GM19193 (cell line): Measurements from ENCODE around the gene HHLA2.

Experiments used
- POLR2A ChIP-seq: IDR thresholded peaks from 4 replicates; pipeline ENCODE4 v1.6.1; 2011; ENCODE audit not compliant: insufficient read depth, insufficient read length; ENCODE audit errors: extremely low read depth

Gene HHLA2, protein sequence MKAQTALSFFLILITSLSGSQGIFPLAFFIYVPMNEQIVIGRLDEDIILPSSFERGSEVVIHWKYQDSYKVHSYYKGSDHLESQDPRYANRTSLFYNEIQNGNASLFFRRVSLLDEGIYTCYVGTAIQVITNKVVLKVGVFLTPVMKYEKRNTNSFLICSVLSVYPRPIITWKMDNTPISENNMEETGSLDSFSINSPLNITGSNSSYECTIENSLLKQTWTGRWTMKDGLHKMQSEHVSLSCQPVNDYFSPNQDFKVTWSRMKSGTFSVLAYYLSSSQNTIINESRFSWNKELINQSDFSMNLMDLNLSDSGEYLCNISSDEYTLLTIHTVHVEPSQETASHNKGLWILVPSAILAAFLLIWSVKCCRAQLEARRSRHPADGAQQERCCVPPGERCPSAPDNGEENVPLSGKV

DNA sequence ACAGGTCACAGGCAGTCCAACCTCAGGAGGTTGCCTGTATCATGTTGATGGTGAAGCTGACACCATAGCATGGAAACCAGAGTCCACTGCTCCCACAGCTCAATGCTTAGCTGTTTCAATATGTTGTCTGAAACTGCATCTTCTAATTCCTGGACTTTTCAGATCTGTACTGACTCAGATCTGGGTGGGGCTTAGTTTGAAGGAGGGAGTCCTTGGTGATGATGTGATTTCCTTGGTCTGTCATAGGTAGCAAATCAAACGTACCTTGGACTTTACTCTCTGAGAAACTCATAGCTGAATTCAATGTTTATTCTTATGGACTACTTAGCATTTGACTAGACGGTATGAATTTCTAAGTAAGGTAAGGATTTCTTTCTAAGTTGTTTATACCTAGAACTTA lies at the start of gene HHLA2:
Gene HHLA2, plus strand, starts transcription at position 310 of the 400 bp plus-strand sequence. CDS start 55,266 bp downstream, outside the sequence.
- TF ChIP-seq POLR2A, result no peak

DNA sequence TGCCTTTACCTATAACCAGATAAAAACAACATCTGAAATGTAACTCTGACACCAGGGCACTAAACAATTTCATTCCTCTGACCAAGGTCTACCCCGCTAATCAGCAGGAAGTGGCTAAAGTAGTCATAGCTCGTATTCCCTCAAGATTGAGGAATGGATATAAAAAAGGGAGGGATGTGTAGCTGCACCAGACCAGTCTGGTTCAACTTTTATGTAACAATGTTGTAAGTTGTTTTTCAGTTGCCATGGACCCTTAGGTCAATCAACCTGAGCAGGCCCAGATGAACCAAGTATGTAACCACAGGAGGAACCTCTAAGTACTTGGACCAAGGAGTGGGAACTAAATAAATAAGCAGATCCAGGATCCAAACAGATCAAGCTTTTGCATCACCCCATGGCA lies 45.7 kb upstream of the HHLA2 start:
- no peak for TF ChIP-seq POLR2A

DNA sequence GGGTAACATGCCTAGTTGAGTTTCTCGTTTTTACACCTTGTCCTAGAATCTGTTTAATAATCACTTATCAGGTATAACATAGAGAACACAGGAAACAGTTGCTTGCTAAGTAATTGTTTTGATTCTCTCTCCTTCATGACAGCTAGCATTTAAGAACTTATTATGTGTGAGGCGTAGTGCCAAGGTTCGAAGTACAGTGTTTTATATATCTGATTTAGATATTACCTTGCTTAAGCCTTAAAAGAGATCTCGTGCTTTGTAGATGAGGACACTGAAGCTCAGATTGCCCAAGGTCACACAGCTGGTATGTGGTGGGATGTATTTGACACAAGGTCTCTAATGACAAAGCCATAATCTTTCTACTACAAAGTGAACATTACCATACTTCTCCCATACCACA lies 45.1 kb upstream of the HHLA2 start:
- no peak for TF ChIP-seq POLR2A

DNA sequence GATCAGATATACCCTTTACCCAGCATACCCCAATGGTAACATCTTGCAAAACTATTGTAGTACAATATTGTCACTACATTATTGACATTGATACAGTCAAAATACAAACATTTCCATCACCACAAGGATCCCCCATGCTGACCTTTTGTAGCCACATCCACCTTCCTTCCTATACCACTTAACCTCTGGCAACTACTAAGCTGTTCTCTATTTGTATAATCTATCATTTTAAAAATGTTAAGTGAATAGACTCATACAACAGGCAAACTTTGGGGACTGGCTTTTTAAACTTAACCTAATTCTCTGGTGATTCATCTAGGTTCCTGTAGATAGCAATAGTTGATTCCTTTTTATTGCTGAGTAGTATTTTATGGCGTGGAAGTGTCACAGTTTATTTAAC lies 44.5 kb upstream of the HHLA2 start:
- no peak for TF ChIP-seq POLR2A

DNA sequence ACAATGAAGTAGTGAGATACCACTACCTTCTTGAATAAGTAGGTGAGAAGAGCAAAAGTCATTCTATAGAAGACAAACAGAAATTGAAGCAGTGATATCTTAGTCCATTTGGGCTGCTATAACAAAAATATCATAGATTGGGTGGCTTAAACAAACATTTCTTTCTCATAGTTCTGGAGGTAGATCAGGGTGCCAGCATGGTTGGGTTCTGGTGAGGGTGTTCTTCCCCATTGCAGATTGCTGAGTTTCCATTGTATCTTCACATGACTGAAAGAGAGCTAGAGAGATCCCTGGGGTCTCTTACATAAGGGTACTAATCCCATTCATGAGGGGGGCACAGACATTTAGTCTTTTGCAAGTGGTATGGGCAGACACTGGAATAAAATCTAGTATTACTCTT lies 41.2 kb upstream of the HHLA2 start:
- TF ChIP-seq POLR2A, result no peak

DNA sequence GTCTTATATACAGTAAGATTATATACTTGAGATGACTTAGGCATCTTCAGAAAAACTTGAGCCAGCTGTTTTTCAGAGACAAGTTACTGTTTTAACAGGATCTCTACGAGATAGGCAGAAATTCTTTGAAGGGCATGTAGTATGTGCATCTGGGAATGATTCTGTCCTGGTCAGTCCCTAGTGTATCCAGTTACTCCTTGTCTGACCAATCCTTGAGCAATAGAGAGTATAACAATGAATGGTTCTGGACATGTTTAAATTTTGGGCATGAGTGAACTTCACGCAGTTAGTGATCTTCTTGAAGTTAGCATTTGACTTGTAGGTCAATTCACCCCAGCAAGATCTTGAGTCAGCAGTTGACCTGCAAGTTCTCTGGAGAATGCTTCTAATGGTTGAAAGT lies 24.7 kb upstream of the HHLA2 start:
- TF ChIP-seq POLR2A, result no peak

DNA sequence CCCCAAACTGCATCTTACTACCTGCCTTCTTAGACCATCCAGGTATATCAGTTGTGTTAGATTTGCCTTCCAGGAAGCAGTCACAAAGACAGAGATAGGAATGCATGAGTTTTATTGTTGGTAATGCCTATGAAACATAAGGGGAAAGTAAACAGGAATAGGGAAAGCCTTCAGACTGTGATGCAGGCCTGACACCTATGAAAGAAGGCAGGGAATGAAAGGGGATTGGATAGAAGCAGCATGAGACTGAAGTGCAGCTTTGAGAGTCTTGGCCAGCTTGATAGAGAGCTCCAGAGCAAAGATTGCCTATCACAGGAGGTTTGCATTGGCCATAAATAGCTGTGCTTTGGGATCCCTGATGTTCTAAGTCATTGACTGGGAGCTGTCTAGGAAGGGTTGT lies 15.9 kb upstream of the HHLA2 start:
- no peak for TF ChIP-seq POLR2A

DNA sequence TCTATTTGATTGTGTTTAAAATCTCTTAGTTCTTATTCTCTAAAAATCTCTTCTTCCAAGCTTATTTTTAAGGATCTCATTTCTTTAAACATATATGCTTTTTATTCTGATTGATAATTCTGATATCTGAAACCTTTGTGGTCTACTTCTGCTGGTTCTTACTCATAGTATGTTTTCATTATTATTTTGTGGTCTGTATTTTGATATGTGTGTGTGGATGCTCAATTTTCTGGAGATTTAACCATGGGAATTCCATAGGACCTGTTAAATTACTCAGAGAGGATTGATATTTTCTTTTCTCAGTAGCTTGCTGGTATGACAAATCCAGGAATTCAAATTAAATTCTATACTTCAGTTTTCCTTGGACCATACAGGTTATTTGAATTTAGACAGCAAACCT lies 14.7 kb upstream of the HHLA2 start:
- no peak for TF ChIP-seq POLR2A

DNA sequence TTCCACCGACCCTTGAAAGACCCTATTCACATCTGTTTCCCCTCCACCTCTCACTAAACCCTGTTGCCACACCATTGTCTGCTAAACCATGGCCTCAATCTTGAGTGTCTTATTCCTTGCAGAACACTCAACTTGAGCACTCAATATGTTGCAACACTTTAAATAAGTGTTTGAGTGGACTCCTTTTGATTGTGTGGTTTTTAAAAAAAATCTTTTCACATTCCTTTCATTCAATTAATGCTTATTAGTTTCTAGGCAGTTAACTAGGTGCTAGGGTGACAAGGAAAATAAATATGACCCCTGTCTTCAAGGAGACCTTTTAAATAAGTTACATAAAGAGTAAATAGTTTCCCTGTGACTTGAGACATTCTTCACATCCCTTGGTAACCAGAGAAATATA lies 13.3 kb upstream of the HHLA2 start:
- TF ChIP-seq POLR2A, result no peak

DNA sequence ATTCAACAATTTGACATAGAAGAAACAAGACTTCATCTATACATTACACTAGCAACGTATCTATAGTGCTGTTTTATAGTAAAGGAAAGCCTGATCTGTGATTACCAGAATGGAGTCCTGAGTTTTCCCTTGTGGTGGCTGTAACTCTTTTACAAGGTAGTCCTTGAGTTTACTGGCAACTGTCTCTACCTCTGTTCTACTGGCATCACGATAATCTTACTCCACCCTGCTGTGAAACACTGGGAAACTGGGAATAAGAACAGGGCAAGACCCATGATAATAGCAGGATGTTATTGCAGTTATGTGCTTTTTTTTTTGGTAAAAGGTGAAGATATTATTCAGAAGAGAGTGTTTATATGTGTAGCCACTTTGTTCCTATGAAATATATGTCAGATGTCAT lies 12.4 kb upstream of the HHLA2 start:
- no peak for TF ChIP-seq POLR2A

DNA sequence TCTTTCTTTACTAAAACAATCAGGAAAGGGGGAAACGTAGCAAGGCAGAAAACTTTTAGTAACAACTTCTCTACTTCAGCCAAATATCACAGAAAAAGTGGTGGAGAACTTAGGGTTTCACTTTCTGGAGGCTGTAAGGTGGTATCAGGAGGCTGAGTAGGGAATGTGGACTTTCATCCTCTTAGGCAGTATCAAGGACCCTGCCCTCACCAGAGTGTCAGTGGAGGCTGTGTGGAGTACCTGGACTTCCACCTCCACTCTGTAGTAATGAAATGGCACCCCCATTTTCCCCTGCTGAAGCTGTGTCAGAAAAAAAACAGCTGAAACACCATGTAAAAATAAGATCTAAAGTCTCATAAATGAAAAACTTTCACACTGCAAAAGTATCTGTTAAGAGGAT lies 11.2 kb upstream of the HHLA2 start:
- no peak for TF ChIP-seq POLR2A

DNA sequence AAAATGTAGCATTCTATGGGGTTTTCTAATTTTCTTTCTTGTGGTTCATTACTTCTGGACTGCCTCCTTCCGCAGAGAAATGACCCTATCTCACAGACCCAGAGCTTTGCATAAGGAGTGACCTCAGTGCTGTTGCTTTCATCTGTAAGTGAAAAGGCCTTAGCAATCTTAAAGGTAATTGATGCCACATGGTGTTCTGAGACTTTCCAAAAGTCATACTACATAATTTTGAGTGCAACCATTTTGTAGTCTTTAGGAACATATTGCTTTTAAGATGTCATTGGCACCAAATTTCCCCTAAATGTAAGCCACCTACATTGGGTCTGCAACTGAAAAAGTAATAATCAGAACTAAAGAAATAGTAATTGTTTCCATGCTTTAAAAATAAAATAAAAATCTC lies 9.2 kb upstream of the HHLA2 start:
- TF ChIP-seq POLR2A, result no peak

DNA sequence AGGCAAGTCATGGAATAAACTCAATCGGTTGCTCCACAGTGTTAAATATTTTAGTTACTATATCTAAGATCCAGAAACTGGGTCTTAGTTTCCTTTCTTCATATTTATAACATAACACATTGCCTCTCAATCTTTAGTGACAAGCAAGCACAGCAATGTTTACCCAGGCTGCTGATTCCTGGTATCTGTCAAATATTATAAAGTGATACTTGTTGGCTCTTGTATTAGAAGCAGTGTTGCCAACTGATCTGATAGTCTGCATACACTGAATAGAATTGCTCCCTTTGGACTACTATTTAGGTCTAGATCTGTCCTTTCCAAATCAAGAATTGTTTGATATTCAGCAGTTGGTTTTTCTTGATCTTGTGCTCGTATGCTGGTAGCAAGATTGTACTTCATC lies 7.2 kb upstream of the HHLA2 start:
- TF ChIP-seq POLR2A, result no peak

DNA sequence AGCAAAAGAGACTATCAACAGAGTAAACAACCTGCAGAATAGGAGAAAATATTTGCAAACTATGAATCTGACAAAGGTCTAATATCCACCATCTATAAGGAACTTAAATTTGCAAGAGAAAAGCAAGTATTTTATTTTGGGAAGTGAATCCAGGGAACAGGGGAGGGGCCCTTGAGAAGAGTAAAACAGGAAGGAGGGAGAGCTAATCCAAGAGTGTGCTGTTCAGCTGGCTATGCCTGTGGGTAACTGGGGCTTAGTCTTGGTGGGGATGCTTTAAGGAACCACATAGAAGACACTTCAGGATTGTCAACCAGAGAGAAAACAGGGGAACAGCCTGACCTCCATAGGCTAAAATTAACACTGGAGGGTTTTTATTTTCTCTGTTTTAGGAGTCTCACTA lies 3.9 kb upstream of the HHLA2 start:
- no peak for TF ChIP-seq POLR2A

DNA sequence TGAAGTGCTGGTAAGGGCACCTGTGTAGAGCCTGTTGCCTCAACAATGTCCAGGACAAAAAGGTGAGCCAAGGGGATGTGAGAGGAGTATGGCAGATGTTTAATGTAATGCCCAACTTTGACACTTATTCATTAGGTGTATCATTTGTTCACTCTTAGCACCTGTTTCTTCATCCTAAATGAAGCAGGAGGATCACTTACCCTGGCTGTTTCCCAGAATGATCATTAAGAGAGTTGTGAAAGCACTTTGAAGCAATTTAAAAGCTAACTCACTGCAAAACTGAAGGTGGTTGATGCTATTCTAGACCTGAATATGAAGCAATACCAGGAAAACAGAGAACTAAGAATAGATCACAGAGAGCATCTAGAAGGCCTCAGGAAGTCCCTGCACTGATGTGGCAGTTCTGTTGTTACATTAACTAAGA lies 3.4 kb upstream of the HHLA2 start:
- no peak for TF ChIP-seq POLR2A

DNA sequence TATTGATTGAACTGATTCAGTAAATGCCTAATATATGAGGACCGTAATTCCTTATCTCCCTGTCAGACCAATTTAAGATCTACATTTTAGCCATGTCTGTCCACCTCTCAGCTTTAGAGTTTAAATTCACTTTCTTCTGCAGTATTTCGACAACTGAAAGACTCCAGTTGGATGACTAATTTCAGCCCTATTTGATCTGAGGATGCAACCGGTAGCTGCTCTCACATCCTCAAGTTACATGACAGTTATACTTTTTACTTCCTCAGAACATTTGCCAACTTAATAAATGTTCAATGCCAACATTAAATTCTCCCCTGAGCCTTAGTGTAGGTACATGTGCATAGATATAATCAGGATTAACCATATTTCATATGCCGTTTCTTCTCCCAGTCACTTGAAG lies 2.5 kb upstream of the HHLA2 start:
- no peak for TF ChIP-seq POLR2A
